K562 (cell line): Measurements from ENCODE around the gene KCNH2. TPM values are rescaled to one million over a fixed set of nuclear protein-coding genes. Genes with fewer than 3 reads are reported as not detected.
A peak's percentile ranks its signal among the peaks of the same experiment; 100 is the strongest.

ENCODE experiments used
- ATF7 ChIP-seq: fragments of 450-650 bp; IDR thresholded peaks from 2 replicates; pipeline ENCODE4 v1.7.1; 2014; ENCODE audit warnings: mild to moderate bottlenecking, moderate library complexity
- BCOR ChIP-seq: fragments of 450-650 bp; IDR thresholded peaks from 2 replicates; pipeline ENCODE4 v1.6.1; 2016
- EZH2 ChIP-seq: IDR thresholded peaks from 2 replicates; pipeline ENCODE4 v1.6.1; 2012; ENCODE audit warnings: low read depth, mild to moderate bottlenecking, inconsistent platforms, low read length, borderline replicate concordance
- GABPB1 ChIP-seq: sonication (generic); formaldehyde crosslinking; IDR thresholded peaks from 2 replicates; pipeline ENCODE4 v1.8.0; 2022; ENCODE audit warnings: mild to moderate bottlenecking, missing genetic modification reagents
- GTF3C2 ChIP-seq: IDR thresholded peaks from 3 replicates; pipeline ENCODE4 v1.6.1; 2011; ENCODE audit warnings: borderline replicate concordance, mild to moderate bottlenecking, moderate library complexity; ENCODE audit not compliant: insufficient read length; ENCODE audit errors: extremely low read depth
- KLF1 ChIP-seq: fragments of 450-650 bp; IDR thresholded peaks from 2 replicates; pipeline ENCODE4 v1.6.1; 2016; ENCODE audit warnings: missing genetic modification characterization, missing compliant biosample characterization
- LARP7 ChIP-seq: fragments of 450-650 bp; IDR thresholded peaks from 2 replicates; pipeline ENCODE4 v1.6.1; 2016
- RREB1 ChIP-seq: fragments of 250-450 bp; sonication (Bioruptor Pico); IDR thresholded peaks from 2 replicates; pipeline ENCODE4 v1.4.0; 2020
- STAG1 ChIP-seq: sonication (generic); formaldehyde crosslinking; IDR thresholded peaks from 2 replicates; pipeline ENCODE4 v1.5.0; 2020; ENCODE audit warnings: missing genetic modification reagents, borderline replicate concordance
- XRCC5 ChIP-seq: fragments of 200-400 bp; formaldehyde crosslinking; IDR thresholded peaks from 2 replicates; pipeline ENCODE4 v1.6.1; 2017; ENCODE audit warnings: low read depth, mild to moderate bottlenecking, low read length
- ZKSCAN3 ChIP-seq: fragments of 250-450 bp; sonication (Bioruptor Pico); IDR thresholded peaks from 2 replicates; pipeline ENCODE4 v1.4.0; 2020
- ZNF212 ChIP-seq: fragments of 450-650 bp; formaldehyde crosslinking; IDR thresholded peaks from 2 replicates; pipeline ENCODE4 v1.4.0; 2020; ENCODE audit warnings: mild to moderate bottlenecking
- ZNF280A ChIP-seq: fragments of 450-650 bp; IDR thresholded peaks from 2 replicates; pipeline ENCODE4 v1.6.1; 2018; ENCODE audit warnings: mild to moderate bottlenecking, low read depth; ENCODE audit not compliant: partially characterized antibody
- ZNF436 ChIP-seq: fragments of 250-450, 450-650 bp; sonication (Bioruptor Pico); formaldehyde crosslinking; IDR thresholded peaks from 2 replicates; pipeline ENCODE4 v1.7.0; 2020; ENCODE audit warnings: mild to moderate bottlenecking
- polyA plus RNA-seq, 8 experiments: library from polyadenylated mRNA; depleted of rRNA in 4 of 8; stranded (reverse) in 5 of 8; unstranded in 3 of 8; fragments of >200 nt; fragmentation: Nextera tagmentation in 2 of 8; fragmentation: Illumina TruSeq in 1 of 8; extraction: Ambion mirVana in 2 of 8; extraction: Trizol in 1 of 8; gene quantifications; 2 replicates each; pipeline versions ENCODE4 v1.2.1 to v1.2.3, GENCODE V29; 2011 to 2014; ENCODE audit warnings: inconsistent platforms in 1 of 8, missing spikeins in 1 of 8
- total RNA-seq, 7 experiments: library from RNA; depleted of rRNA in 6 of 7; stranded (reverse); fragments of >200 nt in 6 of 7; fragmentation: Illumina TruSeq in 2 of 7; extraction: Trizol in 2 of 7; gene quantifications; 2 replicates each; pipeline versions ENCODE4 v1.2.1 to v1.2.3, GENCODE V29; 2011 to 2021; ENCODE audit warnings: low replicate concordance in 1 of 7
- TF ChIP-seq, protein P1 (sequence below), 2 experiments: IDR thresholded peaks; 2 replicates each; pipeline ENCODE4 v1.6.1; 2011; ENCODE audit warnings: borderline replicate concordance in 1 of 2, control low read depth in 1 of 2, low read depth in 1 of 2, low read length in 1 of 2, mild to moderate bottlenecking in 1 of 2, mixed read lengths in 1 of 2, moderate library complexity in 1 of 2; ENCODE audit not compliant: insufficient read depth in 1 of 2, insufficient read length in 1 of 2, poor library complexity in 1 of 2, severe bottlenecking in 1 of 2; ENCODE audit errors: extremely low read depth in 1 of 2

The KCNH2 gene
- total and polyA plus RNA-seq, 9 of the 15 experiments (the other 6 are each of a cell fraction or from before 2014, with no cell fraction given): 18.1 to 368 (median 218) TPM

- TF ChIP-seq GTF3C2 (no peak), ZNF280A (no peak), STAG1 (CRISPR knock-in tag) (no peak), ZKSCAN3 (CRISPR knock-in tag) (no peak), KLF1 (tag) (peak; percentile 59; the same call in 1 of the 2 replicates), ATF7 (peak; percentile 80), XRCC5 (0 out of 2 replicates have a peak, but pooled peaks have one; percentile 39), LARP7 (no peak), GABPB1 (CRISPR knock-in tag) (peak; percentile 73), ZNF436 (CRISPR knock-in tag) (no peak), BCOR (peak; percentile 77), RREB1 (peak; percentile 88), ZNF212 (CRISPR knock-in tag) (no peak), EZH2 (no peak)
- TF ChIP-seq, protein P1, sequence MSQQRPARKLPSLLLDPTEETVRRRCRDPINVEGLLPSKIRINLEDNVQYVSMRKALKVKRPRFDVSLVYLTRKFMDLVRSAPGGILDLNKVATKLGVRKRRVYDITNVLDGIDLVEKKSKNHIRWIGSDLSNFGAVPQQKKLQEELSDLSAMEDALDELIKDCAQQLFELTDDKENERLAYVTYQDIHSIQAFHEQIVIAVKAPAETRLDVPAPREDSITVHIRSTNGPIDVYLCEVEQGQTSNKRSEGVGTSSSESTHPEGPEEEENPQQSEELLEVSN (IDR thresholded peaks at IDR 0.05; ENCODE audit: borderline replicate concordance in 1 of 2, extremely low read depth in 1 of 2, insufficient read depth in 1 of 2, insufficient read length in 1 of 2, low read depth in 1 of 2, low read length in 1 of 2, poor library complexity in 1 of 2, severe bottlenecking in 1 of 2): peak; percentile 50 to 83
These were observed 3.4 kb downstream of the KCNH2 start (continued) for GRCh38 chr7:150974468-150975391.
